Fibroblast of mammary gland (primary cell): ENCODE data around the gene KDM2B.

Source experiments
- DNase-seq: peaks from one replicate; pipeline ENCODE4 v3.0.0-alpha.2; 2010; ENCODE audit warnings: low read depth
- H3K4me3 ChIP-seq: 2 replicates; pipeline ENCODE4 v1.5.1; 2011; ENCODE audit warnings: low read depth, mild to moderate bottlenecking, low read length, moderate library complexity; ENCODE audit not compliant: control insufficient read depth
- TF ChIP-seq, protein P1 (sequence below): conservative IDR thresholded peaks from 2 replicates; pipeline ENCODE4 v1.5.1; 2011; ENCODE audit warnings: low read depth, low read length, inconsistent platforms; ENCODE audit not compliant: control insufficient read depth, insufficient read depth

The KDM2B gene

DNA sequence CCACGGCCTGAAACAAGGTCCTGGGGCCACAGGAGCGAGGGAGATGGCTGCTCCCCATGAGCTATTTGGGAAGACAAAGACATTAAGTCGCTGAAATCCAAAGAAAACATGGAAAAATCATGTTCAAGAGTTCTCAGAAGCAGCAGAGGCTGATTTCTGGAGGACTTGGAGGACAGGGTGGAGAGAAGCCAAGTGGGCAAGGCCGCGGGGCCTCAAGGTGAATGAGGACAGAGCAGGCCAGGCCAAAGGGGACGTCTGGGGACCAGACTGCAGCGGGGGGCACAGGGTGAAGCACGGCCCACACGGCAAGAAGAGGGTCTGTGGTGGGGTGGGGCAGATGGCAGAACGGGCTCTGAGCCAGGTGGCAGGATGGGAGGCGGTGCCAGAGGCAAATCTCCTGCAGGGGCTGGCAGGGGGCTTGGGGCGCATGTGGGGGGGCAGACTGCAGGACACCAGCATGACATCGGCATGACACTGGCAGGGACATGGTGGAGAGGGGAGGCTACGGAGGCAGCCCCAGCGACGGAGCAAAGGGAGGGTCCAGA, 132.0 kb downstream of the KDM2B start:
- no peak for DNase-seq
- H3K4me3 ChIP-seq = no peak overlapping the region
- TF ChIP-seq, protein P1, sequence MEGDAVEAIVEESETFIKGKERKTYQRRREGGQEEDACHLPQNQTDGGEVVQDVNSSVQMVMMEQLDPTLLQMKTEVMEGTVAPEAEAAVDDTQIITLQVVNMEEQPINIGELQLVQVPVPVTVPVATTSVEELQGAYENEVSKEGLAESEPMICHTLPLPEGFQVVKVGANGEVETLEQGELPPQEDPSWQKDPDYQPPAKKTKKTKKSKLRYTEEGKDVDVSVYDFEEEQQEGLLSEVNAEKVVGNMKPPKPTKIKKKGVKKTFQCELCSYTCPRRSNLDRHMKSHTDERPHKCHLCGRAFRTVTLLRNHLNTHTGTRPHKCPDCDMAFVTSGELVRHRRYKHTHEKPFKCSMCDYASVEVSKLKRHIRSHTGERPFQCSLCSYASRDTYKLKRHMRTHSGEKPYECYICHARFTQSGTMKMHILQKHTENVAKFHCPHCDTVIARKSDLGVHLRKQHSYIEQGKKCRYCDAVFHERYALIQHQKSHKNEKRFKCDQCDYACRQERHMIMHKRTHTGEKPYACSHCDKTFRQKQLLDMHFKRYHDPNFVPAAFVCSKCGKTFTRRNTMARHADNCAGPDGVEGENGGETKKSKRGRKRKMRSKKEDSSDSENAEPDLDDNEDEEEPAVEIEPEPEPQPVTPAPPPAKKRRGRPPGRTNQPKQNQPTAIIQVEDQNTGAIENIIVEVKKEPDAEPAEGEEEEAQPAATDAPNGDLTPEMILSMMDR = no peak

DNA sequence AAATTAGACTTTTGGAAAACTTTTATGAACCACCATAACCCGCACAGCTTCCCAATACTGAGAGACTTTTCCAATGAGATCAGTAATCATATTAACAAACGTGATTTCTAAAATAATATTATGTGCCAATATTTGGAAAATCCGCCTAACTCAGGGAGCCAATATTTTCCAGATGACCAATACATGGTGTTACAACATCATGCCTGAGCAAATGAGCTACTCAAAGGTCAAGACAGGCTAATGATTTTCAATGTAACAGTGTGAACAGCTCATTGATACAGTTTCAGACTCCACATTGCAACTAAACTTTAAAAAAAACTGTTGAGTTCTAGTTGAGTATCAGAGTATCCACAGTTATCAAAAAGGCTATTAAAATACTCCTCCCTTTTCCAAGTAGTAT, 134.1 kb downstream of the KDM2B start:
- TF ChIP-seq, protein P1 = no peak
- no peak overlapping the region for H3K4me3 ChIP-seq
- DNase-seq = peak; percentile 35

DNA sequence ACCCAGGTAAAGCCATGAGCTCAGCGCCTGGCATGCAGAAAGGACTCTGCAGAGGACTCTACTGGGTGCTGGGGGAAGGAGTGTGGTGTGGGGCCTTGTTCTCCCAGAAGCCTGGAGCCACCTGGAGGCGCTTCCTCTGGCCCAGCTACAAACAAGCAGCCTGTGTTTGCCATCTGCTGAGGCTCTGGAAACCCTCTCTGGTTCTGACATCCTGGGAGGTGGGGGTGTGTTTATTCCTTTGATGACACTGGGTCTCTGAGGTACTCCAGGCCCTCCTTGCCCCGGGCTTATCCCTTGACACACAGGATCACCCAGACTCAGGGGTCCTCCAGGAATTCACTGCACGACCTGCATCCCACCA, 136.0 kb downstream of the KDM2B start:
- DNase-seq = no peak
- H3K4me3 ChIP-seq = no peak overlapping the region
- TF ChIP-seq, protein P1 = no peak

DNA sequence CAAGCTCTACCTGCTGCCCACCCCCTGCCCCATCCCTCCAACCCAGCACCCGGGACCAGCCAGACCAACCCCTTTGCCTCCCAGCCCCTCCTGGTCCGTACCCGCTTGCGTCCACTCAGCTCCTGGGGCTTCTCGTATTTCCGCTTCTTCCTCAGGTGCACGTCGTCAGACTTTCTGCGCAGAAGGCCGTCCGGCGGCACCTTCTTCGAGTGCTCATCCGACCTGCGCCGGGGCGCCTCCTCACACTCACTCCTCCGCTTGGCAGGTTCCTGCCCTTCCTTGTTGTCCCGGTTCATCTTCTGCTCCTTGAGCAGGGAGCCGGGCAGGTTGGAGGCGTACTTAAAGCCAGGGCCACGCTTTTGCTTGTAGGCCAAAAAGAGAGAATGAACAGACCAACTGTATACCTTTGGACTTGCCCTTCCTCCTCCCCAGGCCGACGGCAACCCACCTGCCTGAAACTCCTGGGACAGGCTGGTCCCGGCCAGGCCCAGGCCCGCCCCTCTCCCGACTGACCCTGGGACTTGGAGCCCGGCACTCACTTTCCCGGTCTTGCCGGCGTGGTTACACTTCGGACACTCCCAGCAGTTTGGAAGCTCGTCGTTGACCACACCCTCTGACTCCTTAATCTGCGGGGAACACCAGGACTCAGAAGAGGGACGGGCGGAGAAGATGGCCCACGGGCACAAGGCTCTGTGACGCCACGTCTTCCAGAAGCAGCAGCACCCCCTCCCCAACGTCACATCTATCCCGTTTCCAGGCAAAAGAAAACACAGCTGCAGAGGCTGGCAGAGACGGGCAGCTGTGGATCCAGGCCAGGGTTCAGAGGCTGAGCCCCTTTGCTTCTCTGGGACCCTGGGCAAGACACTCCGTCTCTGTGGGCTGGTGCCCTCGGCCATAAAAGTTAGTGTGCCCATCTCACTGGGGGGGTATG, 136.6 kb downstream of the KDM2B start:
- no peak for DNase-seq
- TF ChIP-seq, protein P1 = no peak
- H3K4me3 ChIP-seq = no peak overlapping the region

DNA sequence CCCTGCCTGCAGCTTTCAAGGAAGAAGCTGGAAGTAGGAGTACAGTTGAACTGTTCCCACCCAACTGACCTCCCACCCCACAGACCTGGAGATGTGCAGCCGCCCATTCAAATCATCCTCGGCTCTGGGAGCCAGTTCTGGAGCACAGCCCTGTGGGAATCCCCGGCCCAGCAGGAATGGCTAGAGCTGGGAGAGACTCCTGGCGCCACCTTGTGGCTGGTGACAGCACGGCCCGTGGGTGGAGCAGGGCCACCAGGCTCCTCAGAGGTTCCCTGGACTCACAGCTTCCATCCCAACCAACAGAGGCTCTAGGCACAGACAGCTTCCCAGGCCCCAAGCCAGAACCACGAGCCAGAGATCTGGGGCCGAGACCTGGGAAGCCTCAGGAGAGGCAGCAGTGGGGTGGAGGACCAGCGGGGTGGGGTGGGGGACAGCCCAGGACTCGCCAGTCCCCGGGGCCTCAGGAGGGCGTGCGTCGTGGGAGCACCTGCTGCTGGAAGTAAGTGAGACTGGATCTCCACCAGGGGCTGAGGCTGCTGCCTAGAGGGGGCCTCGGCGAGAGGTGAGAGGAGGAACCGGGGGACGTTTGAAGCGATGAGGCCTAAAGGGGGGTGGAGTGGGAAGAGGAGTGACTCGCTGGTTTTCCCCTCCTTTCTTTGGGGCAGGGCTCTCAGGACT, 137.5 kb downstream of the KDM2B start:
- DNase-seq = peak; percentile 73
- TF ChIP-seq, protein P1 = peak; percentile 91
- H3K4me3 ChIP-seq = no peak overlapping the region

DNA sequence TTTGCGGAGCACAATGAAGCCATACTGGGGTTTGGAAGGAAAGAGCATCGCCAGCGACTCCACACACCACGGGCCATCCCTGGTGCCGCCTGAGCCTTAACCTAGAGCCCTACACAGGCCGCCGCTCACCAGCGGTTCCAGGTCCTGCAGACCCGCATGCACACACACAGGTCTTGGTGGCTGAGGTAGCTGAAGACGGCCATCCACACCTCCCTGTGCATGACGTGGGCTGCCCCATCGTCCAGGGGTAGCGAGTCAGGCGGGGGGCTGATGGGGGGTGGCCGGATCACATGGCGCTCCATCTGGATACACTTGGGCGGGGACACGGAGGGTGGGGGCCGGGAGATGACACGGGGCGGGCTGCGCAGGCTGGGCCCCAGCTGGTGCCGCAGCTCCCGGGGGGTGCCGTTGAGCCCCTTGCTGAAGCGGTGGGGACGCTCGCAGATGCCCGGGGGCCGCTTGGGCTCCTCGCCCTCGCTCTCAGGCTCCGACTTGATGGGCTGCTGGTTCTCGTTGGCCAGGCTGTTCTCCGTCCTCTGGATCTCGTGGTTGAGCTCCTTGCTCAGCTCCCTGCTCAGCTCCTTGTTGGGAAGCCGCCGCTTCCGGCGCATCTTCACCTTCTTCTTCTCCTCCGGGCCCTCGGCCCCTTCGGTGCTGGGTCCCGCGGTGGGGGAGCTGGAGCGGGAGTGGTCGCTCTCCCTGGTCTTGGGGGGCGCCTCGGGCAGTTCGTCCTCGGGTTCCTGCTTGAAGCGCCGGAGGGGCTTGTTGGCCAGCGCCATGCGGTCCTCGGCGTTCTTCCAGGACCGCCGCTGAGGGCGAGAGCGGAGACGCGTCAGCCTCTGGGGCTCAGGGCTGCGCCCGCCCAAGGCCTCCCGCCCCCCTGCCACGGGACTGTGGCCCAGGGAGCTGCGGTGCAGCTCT, 138.5 kb downstream of the KDM2B start:
- TF ChIP-seq, protein P1 = no peak
- no peak overlapping the region for H3K4me3 ChIP-seq

More for the DNA sequence above, 138.5 kb downstream of the KDM2B start:
- no peak for DNase-seq
